GM12878 (cell line): ENCODE data around the gene DNAJB6. TPM values are rescaled to one million over a fixed set of nuclear protein-coding genes. Genes with fewer than 3 reads are reported as not detected.
A peak's percentile ranks its signal among the peaks of the same experiment; 100 is the strongest.

ENCODE experiments used
- BMI1 ChIP-seq: fragments of 450-650 bp; IDR thresholded peaks from 2 replicates; pipeline ENCODE4 v1.6.1; 2016; ENCODE audit warnings: mild to moderate bottlenecking, moderate library complexity, borderline replicate concordance
- CEBPB ChIP-seq, 2 experiments: fragments of 150-350 bp in 1 of 2; IDR thresholded peaks; 2 replicates each; pipeline ENCODE4 v1.6.1; 2012 to 2014; ENCODE audit warnings: low read depth in 2 of 2, low read length in 2 of 2, borderline replicate concordance in 1 of 2, inconsistent platforms in 1 of 2
- CEBPZ ChIP-seq: fragments of 150-350 bp; IDR thresholded peaks from 2 replicates; pipeline ENCODE4 v1.6.1; 2016; ENCODE audit warnings: low read depth, low read length
- CHD4 ChIP-seq: fragments of 200-600 bp; sonication (generic); IDR thresholded peaks from 2 replicates; pipeline ENCODE4 v1.6.1; 2016; ENCODE audit warnings: mild to moderate bottlenecking
- CREM ChIP-seq: IDR thresholded peaks from 2 replicates; pipeline ENCODE4 v1.6.1; 2014; ENCODE audit warnings: antibody characterized with exemption, low read depth
- CUX1 ChIP-seq: IDR thresholded peaks from 2 replicates; pipeline ENCODE4 v1.6.1; 2012; ENCODE audit warnings: improper control_type of control experiment, low read depth, low read length; ENCODE audit not compliant: insufficient replicate concordance
- ESRRA ChIP-seq: IDR thresholded peaks from 2 replicates; pipeline ENCODE4 v1.6.1; 2012; ENCODE audit warnings: mild to moderate bottlenecking, low read length, improper control_type of control experiment
- IKZF2 ChIP-seq, 2 experiments: fragments of 450-650 bp; IDR thresholded peaks; 2 replicates each; pipeline ENCODE4 v1.6.1; 2017; ENCODE audit warnings: mild to moderate bottlenecking in 2 of 2, moderate library complexity in 2 of 2
- MTA2 ChIP-seq: fragments of 450-650 bp; IDR thresholded peaks from 2 replicates; pipeline ENCODE4 v1.6.1; 2016; ENCODE audit warnings: low read depth, mild to moderate bottlenecking, moderate library complexity
- MYC ChIP-seq: IDR thresholded peaks from 2 replicates; pipeline ENCODE4 v1.6.1; 2011; ENCODE audit warnings: mild to moderate bottlenecking, low read length, moderate library complexity, inconsistent platforms; ENCODE audit not compliant: insufficient read depth, insufficient replicate concordance, insufficient read length, severe bottlenecking
- RBBP5 ChIP-seq: fragments of 200-600 bp; sonication (generic); conservative IDR thresholded peaks from 2 replicates; pipeline ENCODE4 v1.6.1; 2016
- RELA ChIP-seq: fragments of 450-650 bp; IDR thresholded peaks from 2 replicates; pipeline ENCODE4 v1.8.0; 2014; ENCODE audit warnings: borderline replicate concordance; ENCODE audit not compliant: partially characterized antibody
- SMAD5 ChIP-seq: IDR thresholded peaks from 2 replicates; pipeline ENCODE4 v1.6.1; 2016; ENCODE audit warnings: antibody characterized with exemption, low read depth
- SP1 ChIP-seq: IDR thresholded peaks from one replicate; pipeline ENCODE4 v1.6.1; 2011; ENCODE audit warnings: low read depth, low read length
- TBL1XR1 ChIP-seq: IDR thresholded peaks from 2 replicates; pipeline ENCODE4 v1.6.1; 2012; ENCODE audit warnings: low read depth, low read length, improper control_type of control experiment
- WRNIP1 ChIP-seq: IDR thresholded peaks from 2 replicates; pipeline ENCODE4 v1.6.1; 2011; ENCODE audit warnings: low read depth, low read length, improper control_type of control experiment, borderline replicate concordance
- ZNF687 ChIP-seq: fragments of 450-650 bp; IDR thresholded peaks from 2 replicates; pipeline ENCODE4 v1.6.1; 2017; ENCODE audit warnings: mild to moderate bottlenecking, moderate library complexity
- polyA plus RNA-seq, 11 experiments: library from polyadenylated mRNA; depleted of rRNA in 4 of 11; unstranded in 6 of 11; stranded (reverse) in 5 of 11; fragments of >200 nt; fragmentation: Nextera tagmentation in 4 of 11; fragmentation: Illumina TruSeq in 1 of 11; extraction: Ambion mirVana in 4 of 11; extraction: Trizol in 1 of 11; gene quantifications; 1 replicate in 1 of 11; 2 replicates in 10 of 11; pipeline versions ENCODE4 v1.2.1 to v1.2.3, GENCODE V29; 2011 to 2016; ENCODE audit warnings: inconsistent platforms in 2 of 11, missing spikeins in 2 of 11, low read depth in 1 of 11
- total RNA-seq, 4 experiments: library from RNA; depleted of rRNA in 3 of 4; stranded (reverse); fragments of >200 nt in 3 of 4; fragmentation: Illumina TruSeq in 1 of 4; extraction: Trizol in 1 of 4; gene quantifications; 2 replicates each; pipeline versions ENCODE4 v1.2.1 to v1.2.3, GENCODE V29; 2013 to 2021

DNAJB6 gene
- total and polyA plus RNA-seq, 10 of the 15 experiments (the other 5 are each of a cell fraction or from before 2014, with no cell fraction given) = 34.5 to 117 (median 53.1) TPM

- no peak for TF ChIP-seq CEBPZ
- peak; percentile 95 for TF ChIP-seq CREM
- TF ChIP-seq RELA = no peak
- TF ChIP-seq BMI1 = no peak
- no peak for TF ChIP-seq CUX1
- no peak for TF ChIP-seq MYC
- TF ChIP-seq SP1 = no peak
- no peak for TF ChIP-seq IKZF2 (IDR thresholded peaks at IDR 0.05)
- TF ChIP-seq CHD4 = no peak
- no peak for TF ChIP-seq RBBP5
- TF ChIP-seq WRNIP1 = no peak
- TF ChIP-seq CEBPB (IDR thresholded peaks at IDR 0.05; ENCODE audit: borderline replicate concordance in 1 of 2, low read depth in 2 of 2, low read length in 2 of 2) = no peak
- TF ChIP-seq TBL1XR1 = no peak
- no peak; the same call in 1 of the 2 replicates for TF ChIP-seq ZNF687
- peak; percentile 55; the same call in 1 of the 2 replicates for TF ChIP-seq SMAD5
- no peak for TF ChIP-seq ESRRA
- TF ChIP-seq MTA2 = no peak
Observed at GRCh38 chr7:157336383-157337315, at the start of gene DNAJB6 (continued).
